ENCODE data around the gene MYO15B. TPM values are rescaled to one million over a fixed set of nuclear protein-coding genes. Genes with fewer than 3 reads are reported as not detected.
"Not testable (repeated sequence)": the region's sequence is repeated elsewhere in the genome, so short reads cannot be mapped to it uniquely, and the experiment has no call there.

MYO15B gene
- total and polyA plus RNA-seq, 10 donors = 123 to 569 (median 347) TPM

DNA sequence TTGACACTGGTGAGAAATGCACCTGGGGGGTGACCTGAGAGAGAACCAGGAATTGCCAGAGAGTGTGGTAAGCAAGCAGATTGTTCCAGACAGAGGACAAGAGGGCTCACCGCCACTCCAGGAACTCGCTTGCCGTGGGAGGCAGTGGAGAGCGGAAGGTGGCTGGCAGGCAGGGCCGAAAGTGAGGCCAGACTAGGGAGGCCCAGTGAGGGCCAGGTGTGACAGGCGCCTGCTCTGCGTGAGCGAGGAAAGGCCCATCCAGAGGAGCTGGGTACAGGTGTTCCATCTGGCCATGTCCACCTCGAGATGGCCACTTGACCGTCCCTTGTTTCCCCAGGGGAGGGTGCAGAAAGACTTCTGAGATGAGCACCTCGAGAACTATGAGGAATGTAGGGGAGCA, 11.9 kb upstream of the MYO15B start:
- whole genome bisulfite sequencing, 5 donors = 67 to 95% (median 90%) methylated on average over 11 of the region's 11 CpGs
- intact Hi-C loops (cut with DNase I; ENCODE audit: low total_unique reads) = no loop called here

DNA sequence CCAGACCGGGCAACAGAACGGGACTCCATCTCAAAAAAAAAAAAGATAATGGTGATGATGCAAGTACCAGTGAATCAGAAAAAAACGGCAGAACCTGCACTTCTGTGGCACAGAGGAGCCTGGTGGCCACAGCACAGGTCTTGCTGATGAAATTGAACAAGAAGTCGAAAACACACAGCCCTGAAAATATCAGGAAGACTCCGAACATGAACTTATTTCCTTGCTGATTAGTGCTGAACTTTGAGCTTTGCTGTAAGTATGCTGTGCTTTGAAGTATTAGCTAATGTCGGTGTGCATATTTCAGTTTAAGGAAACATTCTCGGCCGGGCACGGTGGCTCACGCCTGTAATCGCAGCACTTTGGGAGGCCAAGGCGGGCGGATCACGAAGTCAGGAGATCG, 10.9 kb upstream of the MYO15B start:
- no peak for DNase-seq
- no peak for TF ChIP-seq POLR2AphosphoS5 (IDR thresholded peaks at IDR 0.05)
- TF ChIP-seq, protein P1, sequence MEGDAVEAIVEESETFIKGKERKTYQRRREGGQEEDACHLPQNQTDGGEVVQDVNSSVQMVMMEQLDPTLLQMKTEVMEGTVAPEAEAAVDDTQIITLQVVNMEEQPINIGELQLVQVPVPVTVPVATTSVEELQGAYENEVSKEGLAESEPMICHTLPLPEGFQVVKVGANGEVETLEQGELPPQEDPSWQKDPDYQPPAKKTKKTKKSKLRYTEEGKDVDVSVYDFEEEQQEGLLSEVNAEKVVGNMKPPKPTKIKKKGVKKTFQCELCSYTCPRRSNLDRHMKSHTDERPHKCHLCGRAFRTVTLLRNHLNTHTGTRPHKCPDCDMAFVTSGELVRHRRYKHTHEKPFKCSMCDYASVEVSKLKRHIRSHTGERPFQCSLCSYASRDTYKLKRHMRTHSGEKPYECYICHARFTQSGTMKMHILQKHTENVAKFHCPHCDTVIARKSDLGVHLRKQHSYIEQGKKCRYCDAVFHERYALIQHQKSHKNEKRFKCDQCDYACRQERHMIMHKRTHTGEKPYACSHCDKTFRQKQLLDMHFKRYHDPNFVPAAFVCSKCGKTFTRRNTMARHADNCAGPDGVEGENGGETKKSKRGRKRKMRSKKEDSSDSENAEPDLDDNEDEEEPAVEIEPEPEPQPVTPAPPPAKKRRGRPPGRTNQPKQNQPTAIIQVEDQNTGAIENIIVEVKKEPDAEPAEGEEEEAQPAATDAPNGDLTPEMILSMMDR (IDR thresholded peaks at IDR 0.05 in 8 of 11, conservative IDR thresholded peaks at IDR 0.05 in 3 of 11) = no peak
- 82 to 90% (median 83%) methylated on average over 12 to 15 of the region's 15 CpGs for WGBS, 5 donors

More for the DNA sequence above, 11.9 kb upstream of the MYO15B start:
- H3K27me3 ChIP-seq (replicated peaks in 1 of 7) = no peaks in the 10 kb centered on the region
- no peaks in the 10 kb centered on the region for H3K9me3 ChIP-seq
- H3K27ac ChIP-seq = no peak overlapping the region
- peak in 1 of 3 donors; percentile 23 for TF ChIP-seq POLR2AphosphoS5 (IDR thresholded peaks at IDR 0.05)
- no peak for TF ChIP-seq POLR2A (IDR thresholded peaks at IDR 0.05)
- TF ChIP-seq, protein P1 (IDR thresholded peaks at IDR 0.05 in 8 of 11, conservative IDR thresholded peaks at IDR 0.05 in 3 of 11) = no peak
- H3K36me3 ChIP-seq = peaks cover 0 to 47% (median 12%) of the 10 kb centered on the region in 6 donors
- DNase-seq = no peak
- peaks cover 0 to 31% (median 17%) of the 10 kb centered on the region in 6 donors for H3K4me1 ChIP-seq
- no peak overlapping the region for H3K4me3 ChIP-seq

DNA sequence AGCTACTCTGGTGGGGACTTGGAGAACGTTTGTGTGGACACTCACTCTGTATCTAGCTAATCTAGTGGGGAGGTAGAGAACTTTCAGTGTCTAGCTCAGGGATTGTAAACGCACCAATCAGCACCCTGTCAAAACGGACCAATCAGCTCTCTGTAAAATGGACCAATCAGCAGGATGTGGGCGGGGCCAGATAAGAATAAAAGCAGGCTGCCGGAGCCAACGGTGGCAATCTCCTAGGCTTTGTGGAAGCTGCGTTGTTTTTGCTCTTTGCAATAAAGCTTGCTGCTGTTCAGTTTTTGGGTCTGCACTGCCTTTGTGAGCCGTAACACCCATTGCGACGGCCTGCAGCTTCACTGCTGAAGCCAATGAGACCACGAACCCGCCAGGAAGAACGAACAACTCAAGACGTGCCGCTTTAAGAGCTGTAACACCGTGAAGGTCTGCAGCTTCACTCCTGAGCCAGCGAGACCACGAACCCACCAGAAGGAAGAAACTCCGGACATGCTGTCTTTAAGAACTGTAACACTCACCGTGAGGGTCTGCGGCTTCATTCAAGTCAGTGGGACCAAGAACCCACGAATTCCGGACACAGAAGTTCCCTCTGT, 6.4 kb upstream of the MYO15B start:
- H3K9me3 ChIP-seq; H3K27me3 ChIP-seq (replicated peaks in 1 of 7); DNase-seq; H3K36me3 ChIP-seq; H3K27ac ChIP-seq; intact Hi-C loops (cut with DNase I; ENCODE audit: low total_unique reads): not testable (repeated sequence)
- WGBS, 5 donors = 42 to 80% (median 55%) methylated on average over 23 of the region's 23 CpGs
- peaks cover 0 to 18% (median 5%) of the 10 kb centered on the region in 6 donors for H3K4me1 ChIP-seq
- H3K4me3 ChIP-seq = peak overlapping the region in 1 of 8 donors; percentile 45
- TF ChIP-seq POLR2AphosphoS5 (IDR thresholded peaks at IDR 0.05) = peak in 2 of 3 donors; percentile 20 to 82

More for the DNA sequence above, 10.9 kb upstream of the MYO15B start:
- Histone ChIP-seq H3K27ac (no peak overlapping the region), H3K4me3 (no peak overlapping the region), H3K36me3 (peaks cover 0 to 37% (median 11%) of the 10 kb centered on the region in 6 donors), H3K9me3 (no peaks in the 10 kb centered on the region), H3K27me3 (replicated peaks in 1 of 7) (no peaks in the 10 kb centered on the region), H3K4me1 (peaks cover 0 to 22% (median 8%) of the 10 kb centered on the region in 6 donors)
- intact Hi-C loops (cut with DNase I; ENCODE audit: low total_unique reads) = no loop called here

DNA sequence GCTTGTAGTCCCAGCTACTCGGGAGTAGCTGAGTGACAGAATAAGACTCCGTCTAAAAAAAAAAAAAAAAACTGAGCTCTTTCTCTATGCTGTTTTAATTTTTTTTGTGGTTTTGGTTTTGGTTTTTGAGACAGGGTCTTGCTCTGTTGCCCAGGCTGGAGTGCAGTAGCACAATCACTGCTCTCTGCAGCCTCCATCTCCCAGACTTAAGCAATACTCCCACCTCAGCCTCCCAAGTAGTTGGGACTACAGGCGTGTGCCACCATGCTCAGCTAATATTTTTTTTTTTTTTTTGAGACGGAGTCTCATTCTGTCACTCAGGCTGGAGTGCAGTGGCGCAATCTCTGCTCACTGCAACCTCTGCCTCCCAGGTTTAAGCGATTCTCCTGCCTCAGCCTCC, 4.4 kb upstream of the MYO15B start:
- H3K9me3 ChIP-seq; H3K27ac ChIP-seq; H3K27me3 ChIP-seq (replicated peaks in 1 of 7); H3K36me3 ChIP-seq; H3K4me3 ChIP-seq; intact Hi-C loops (cut with DNase I; ENCODE audit: low total_unique reads); DNase-seq: not testable (repeated sequence)
- peaks cover 0 to 28% (median 16%) of the 10 kb centered on the region in 6 donors for H3K4me1 ChIP-seq
- 77 to 92% (median 81%) methylated on average over 6 of the region's 6 CpGs for WGBS, 5 donors

DNA sequence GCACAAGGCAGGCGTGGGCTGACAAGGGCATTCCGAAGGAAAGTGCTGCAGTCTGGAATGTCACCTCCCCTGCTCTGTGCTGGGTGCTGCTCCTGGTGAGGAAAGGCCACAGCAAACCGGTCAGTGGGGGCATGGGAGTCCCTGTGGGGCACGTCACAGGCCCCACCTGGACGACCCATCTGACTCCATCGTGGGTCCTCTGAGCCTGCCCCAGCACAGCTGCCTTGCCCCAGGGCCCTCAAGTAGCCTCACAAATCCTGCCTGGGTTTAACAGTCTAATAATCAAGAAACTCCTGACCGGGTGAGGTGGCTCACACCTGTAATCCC, 2.8 kb upstream of the MYO15B start:
- no peak overlapping the region for H3K4me3 ChIP-seq
- no peak for DNase-seq
- intact Hi-C loops (cut with DNase I; ENCODE audit: low total_unique reads) = loop anchor here (5.0 kb wide), 2 partner anchors 68 to 158 kb away; partner anchors contain the start of genes CASKIN2 and TSEN54
- 91 to 96% (median 93%) methylated on average over 5 to 7 of the region's 7 CpGs for WGBS, 5 donors
- no peaks in the 10 kb centered on the region for H3K36me3 ChIP-seq
- no peak overlapping the region for H3K27ac ChIP-seq
- H3K27me3 ChIP-seq (replicated peaks in 1 of 7) = peaks cover 0 to 11% (median 0%) of the 10 kb centered on the region in 7 donors
- TF ChIP-seq POLR2AphosphoS5 (IDR thresholded peaks at IDR 0.05) (no peak), POLR2A (IDR thresholded peaks at IDR 0.05) (no peak)
- TF ChIP-seq, protein P1 (IDR thresholded peaks at IDR 0.05 in 8 of 11, conservative IDR thresholded peaks at IDR 0.05 in 3 of 11) = no peak
- H3K4me1 ChIP-seq = peaks cover 2 to 29% (median 19%) of the 10 kb centered on the region in 6 donors
- no peaks in the 10 kb centered on the region for H3K9me3 ChIP-seq

Data from spleen (tissue), 11 donors.